Measurements from ENCODE around the gene APEH.
A peak's percentile ranks its signal among the peaks of the same experiment; 100 is the strongest.

APEH gene

GRCh38 chr3:49659756-49660155 lies 14.4 kb upstream of the APEH start:
- TF ChIP-seq NFIC (IDR thresholded peaks at IDR 0.05) (no peak), CEBPB (IDR thresholded peaks at IDR 0.05) (no peak), FOXM1 (IDR thresholded peaks at IDR 0.05; ENCODE audit: borderline replicate concordance, low read depth) (no peak), TEAD4 (IDR thresholded peaks at IDR 0.05) (no peak), YY1 (IDR thresholded peaks at IDR 0.05; ENCODE audit: low read depth) (no peak), EGR1 (IDR thresholded peaks at IDR 0.05) (no peak), EP300 (IDR thresholded peaks at IDR 0.05; ENCODE audit: borderline replicate concordance) (no peak), RAD21 (IDR thresholded peaks at IDR 0.05; ENCODE audit: low read depth) (no peak), TAF1 (IDR thresholded peaks at IDR 0.05; ENCODE audit: low read depth) (no peak), MAX (IDR thresholded peaks at IDR 0.05) (no peak)

- TF ChIP-seq REST (IDR thresholded peaks at IDR 0.05; ENCODE audit: low read depth) (no peak), EP300 (IDR thresholded peaks at IDR 0.05; ENCODE audit: borderline replicate concordance) (no peak), YY1 (IDR thresholded peaks at IDR 0.05; ENCODE audit: low read depth) (no peak), USF1 (IDR thresholded peaks at IDR 0.05) (no peak), CREB1 (IDR thresholded peaks at IDR 0.05; ENCODE audit: low read depth) (no peak), CEBPB (IDR thresholded peaks at IDR 0.05) (no peak), NFIC (IDR thresholded peaks at IDR 0.05) (no peak), MAX (IDR thresholded peaks at IDR 0.05) (no peak), FOXM1 (IDR thresholded peaks at IDR 0.05; ENCODE audit: borderline replicate concordance, low read depth) (no peak), ZBTB7A (IDR thresholded peaks at IDR 0.05; ENCODE audit: low read depth) (no peak), RAD21 (IDR thresholded peaks at IDR 0.05; ENCODE audit: low read depth) (no peak), EGR1 (IDR thresholded peaks at IDR 0.05) (no peak), TEAD4 (IDR thresholded peaks at IDR 0.05) (no peak), TCF12 (IDR thresholded peaks at IDR 0.05; ENCODE audit: low read depth) (no peak), TAF1 (IDR thresholded peaks at IDR 0.05; ENCODE audit: low read depth) (no peak)
Observed at GRCh38 chr3:49661281-49661680, 12.9 kb upstream of the APEH start.

GRCh38 chr3:49662021-49662420 lies 12.1 kb upstream of the APEH start:
- TF ChIP-seq ZBTB7A (IDR thresholded peaks at IDR 0.05; ENCODE audit: low read depth), result 0 out of 2 replicates have a peak, but pooled peaks have one; percentile 0
- TF ChIP-seq CREB1 (IDR thresholded peaks at IDR 0.05; ENCODE audit: low read depth), result no peak
- TF ChIP-seq REST (IDR thresholded peaks at IDR 0.05; ENCODE audit: low read depth), result no peak
- no peak for TF ChIP-seq FOXM1 (IDR thresholded peaks at IDR 0.05; ENCODE audit: borderline replicate concordance, low read depth)
- no peak for TF ChIP-seq TAF1 (IDR thresholded peaks at IDR 0.05; ENCODE audit: low read depth)

- TF ChIP-seq NFIC (IDR thresholded peaks at IDR 0.05) (peak; percentile 51), MAX (IDR thresholded peaks at IDR 0.05) (0 out of 2 replicates have a peak, but pooled peaks have one; percentile 27), TCF12 (IDR thresholded peaks at IDR 0.05; ENCODE audit: low read depth) (peak; percentile 79), CEBPB (IDR thresholded peaks at IDR 0.05) (no peak), TEAD4 (IDR thresholded peaks at IDR 0.05) (peak; percentile 32; the same call in 1 of the 2 replicates)
Observed at GRCh38 chr3:49662720-49663413, 11.3 kb upstream of the APEH start.

GRCh38 chr3:49663831-49664230 lies 10.3 kb upstream of the APEH start:
- no peak for TF ChIP-seq ZBTB7A (IDR thresholded peaks at IDR 0.05; ENCODE audit: low read depth)
- TF ChIP-seq RAD21 (IDR thresholded peaks at IDR 0.05; ENCODE audit: low read depth), result no peak
- no peak for TF ChIP-seq USF1 (IDR thresholded peaks at IDR 0.05)
- TF ChIP-seq EP300 (IDR thresholded peaks at IDR 0.05; ENCODE audit: borderline replicate concordance), result no peak
- no peak for TF ChIP-seq YY1 (IDR thresholded peaks at IDR 0.05; ENCODE audit: low read depth)
- TF ChIP-seq MAX (IDR thresholded peaks at IDR 0.05), result no peak
- TF ChIP-seq REST (IDR thresholded peaks at IDR 0.05; ENCODE audit: low read depth), result no peak
- TF ChIP-seq CEBPB (IDR thresholded peaks at IDR 0.05), result no peak
- TF ChIP-seq EGR1 (IDR thresholded peaks at IDR 0.05), result no peak
- TF ChIP-seq TEAD4 (IDR thresholded peaks at IDR 0.05), result no peak
- TF ChIP-seq NFIC (IDR thresholded peaks at IDR 0.05), result no peak
- TF ChIP-seq TCF12 (IDR thresholded peaks at IDR 0.05; ENCODE audit: low read depth), result no peak
- no peak for TF ChIP-seq CREB1 (IDR thresholded peaks at IDR 0.05; ENCODE audit: low read depth)
- TF ChIP-seq FOXM1 (IDR thresholded peaks at IDR 0.05; ENCODE audit: borderline replicate concordance, low read depth), result no peak
- TF ChIP-seq TAF1 (IDR thresholded peaks at IDR 0.05; ENCODE audit: low read depth), result no peak
